HepG2 (cell line): ENCODE data around the gene TLCD3A. TPM values are rescaled to one million over a fixed set of nuclear protein-coding genes. Genes with fewer than 3 reads are reported as not detected.

Experiments used
- ATAC-seq: fragments of 200-7000 bp; cut with Tn5 transposase; 3 replicates; pipeline ENCODE4 v1.9.1; 2020; ENCODE audit warnings: mild to moderate bottlenecking, moderate library complexity
- BruUV-seq: library from RNA; stranded (reverse); fragments of 400-500 nt; replicated peaks from 2 replicates; lab custom pipeline; 2021; lab: Mats Ljungman, UMichigan
- CTCF ChIA-PET: fragments of 300-600 bp; formaldehyde crosslinking; extraction: SDS; loops from one replicate; lab custom pipeline; 2021; ENCODE audit warnings: low total read pairs, inconsistent platforms, low intra/inter-chr PET ratio; lab: Yijun Ruan, JAX
- POLR2A ChIA-PET: fragments of 350-600 bp; sonication (Branson Sonifier 250); formaldehyde crosslinking; loops from one replicate; lab custom pipeline; 2020; ENCODE audit warnings: antibody characterized with exemption, inconsistent platforms; lab: Yijun Ruan, JAX
- DNase-seq: peaks from one replicate; pipeline ENCODE4 v3.0.0-alpha.2; 2015; ENCODE audit warnings: low spot score
- FAIRE-seq: peaks from 3 replicates; lab custom pipeline; 2011; peaks lifted over from hg19 to GRCh38; lab: Jason Lieb, UNC
- H2AFZ ChIP-seq: one replicate; pipeline ENCODE4 v1.6.1; 2011; ENCODE audit warnings: low read length, inconsistent platforms
- H3K27ac ChIP-seq: fragments of 300-600 bp; 3 replicates; pipeline ENCODE4 v1.8.0; 2011; ENCODE audit warnings: mixed run types, mild to moderate bottlenecking, mixed read lengths, low read length, inconsistent platforms; ENCODE audit not compliant: insufficient read depth; ENCODE audit errors: extremely low read length
- H3K27me3 ChIP-seq, 2 experiments: fragments of 200-600 bp in 1 of 2; 2 replicates in 1 of 2; 3 replicates in 1 of 2; pipeline versions ENCODE4 v1.6.0 to v1.8.0; 2011; ENCODE audit warnings: low read length in 2 of 2, mild to moderate bottlenecking in 2 of 2, moderate library complexity in 2 of 2, inconsistent platforms in 1 of 2; ENCODE audit not compliant: insufficient read depth in 2 of 2, control insufficient read depth in 1 of 2
- H3K36me3 ChIP-seq, 2 experiments: fragments of 200-600 bp in 1 of 2; replicated peaks in 1 of 2; 2 replicates in 1 of 2; 3 replicates in 1 of 2; pipeline versions ENCODE4 v1.5.1 to v1.8.0; 2011; ENCODE audit warnings: low read length in 2 of 2, inconsistent platforms in 1 of 2; ENCODE audit not compliant: insufficient read depth in 2 of 2, control insufficient read depth in 1 of 2
- H3K4me1 ChIP-seq: 2 replicates; pipeline ENCODE4 v1.5.1; 2012; ENCODE audit warnings: low read length, inconsistent platforms; ENCODE audit not compliant: insufficient read depth
- H3K4me2 ChIP-seq: 2 replicates; pipeline ENCODE4 v1.6.0; 2011; ENCODE audit warnings: low read depth, low read length, inconsistent platforms
- H3K4me3 ChIP-seq, 3 experiments: fragments of 200-600 bp in 1 of 3; sonication (generic), shearing (Covaris generic) in 1 of 3; replicated peaks in 1 of 3; 2 replicates each; pipeline ENCODE4 v1.5.1; 2011 to 2016; ENCODE audit warnings: low read length in 3 of 3, inconsistent platforms in 2 of 3, low read depth in 2 of 3, mild to moderate bottlenecking in 2 of 3, control low read depth in 1 of 3, mixed read lengths in 1 of 3; ENCODE audit not compliant: insufficient read depth in 1 of 3
- H3K79me2 ChIP-seq: one replicate; pipeline ENCODE4 v1.6.1; 2011; ENCODE audit warnings: low read length, inconsistent platforms; ENCODE audit not compliant: insufficient read depth
- H3K9ac ChIP-seq: 2 replicates; pipeline ENCODE4 v1.6.0; 2011; ENCODE audit warnings: mild to moderate bottlenecking, low read depth, low read length, inconsistent platforms; ENCODE audit not compliant: insufficient read depth
- H3K9me3 ChIP-seq: 2 replicates; pipeline ENCODE4 v1.5.1; 2012; ENCODE audit warnings: mild to moderate bottlenecking, low read length
- H4K20me1 ChIP-seq: 2 replicates; pipeline ENCODE4 v1.6.0; 2011; ENCODE audit warnings: inconsistent platforms, mild to moderate bottlenecking, low read length, moderate library complexity; ENCODE audit not compliant: insufficient read depth
- DNMT1 ChIP-seq: sonication (generic); formaldehyde crosslinking; IDR thresholded peaks from 2 replicates; pipeline ENCODE4 v1.5.1; 2020; ENCODE audit warnings: mild to moderate bottlenecking, missing genetic modification reagents
- GZF1 ChIP-seq: sonication (generic); formaldehyde crosslinking; IDR thresholded peaks from 2 replicates; pipeline ENCODE4 v1.5.1; 2020; ENCODE audit warnings: mild to moderate bottlenecking, missing genetic modification reagents
- HCFC1 ChIP-seq: fragments of 150-350 bp; IDR thresholded peaks from 2 replicates; pipeline ENCODE4 v1.6.1; 2014; ENCODE audit warnings: low read depth, low read length
- KAT7 ChIP-seq: IDR thresholded peaks from 2 replicates; pipeline ENCODE4 v1.6.1; 2018; ENCODE audit warnings: borderline replicate concordance, missing compliant biosample characterization
- MTA1 ChIP-seq: sonication (generic); formaldehyde crosslinking; IDR thresholded peaks from 2 replicates; pipeline ENCODE4 v1.4.0; 2020; ENCODE audit warnings: missing genetic modification reagents, mild to moderate bottlenecking, borderline replicate concordance
- RBFOX2 ChIP-seq: fragments of 200-400 bp; formaldehyde crosslinking; IDR thresholded peaks from 2 replicates; pipeline ENCODE4 v1.6.1; 2017; ENCODE audit warnings: low read depth, mild to moderate bottlenecking, low read length
- THAP7 ChIP-seq: sonication (generic); formaldehyde crosslinking; IDR thresholded peaks from 2 replicates; pipeline ENCODE4 v1.8.1; 2023; ENCODE audit warnings: mild to moderate bottlenecking, missing genetic modification reagents
- ZBTB37 ChIP-seq: sonication (generic); formaldehyde crosslinking; IDR thresholded peaks from 2 replicates; pipeline ENCODE4 v1.4.0; 2020; ENCODE audit warnings: mild to moderate bottlenecking, missing genetic modification reagents
- ZNF362 ChIP-seq: sonication (generic); formaldehyde crosslinking; IDR thresholded peaks from 2 replicates; pipeline ENCODE4 v1.4.0; 2020; ENCODE audit warnings: missing genetic modification reagents, mild to moderate bottlenecking, borderline replicate concordance
- ZNF441 ChIP-seq: sonication (generic); formaldehyde crosslinking; IDR thresholded peaks from 2 replicates; pipeline ENCODE4 v1.7.0; 2021; ENCODE audit warnings: missing genetic modification reagents, borderline replicate concordance
- ZNF547 ChIP-seq: sonication (generic); formaldehyde crosslinking; IDR thresholded peaks from 2 replicates; pipeline ENCODE4 v1.5.1; 2020; ENCODE audit warnings: mild to moderate bottlenecking, missing genetic modification reagents
- ZNF770 ChIP-seq: sonication (generic); formaldehyde crosslinking; IDR thresholded peaks from 2 replicates; pipeline ENCODE4 v1.5.0; 2020; ENCODE audit warnings: mild to moderate bottlenecking, missing genetic modification reagents
- WGBS: methylation state at CpG from one replicate; pipeline ENCODE4 v1.1.6; 2017; ENCODE audit warnings: low lambda C conversion rate; 5-methylcytosine and 5-hydroxymethylcytosine counted together
- in situ Hi-C: cut with HindIII; loops from 2 replicates; pipeline ENCODE4 v1.10.0; 2017; ENCODE audit warnings: low pct_unique_long_range_greater_than_20kb; ENCODE audit not compliant: extremely low pct_ligation_motif_present
- intact Hi-C: fragments of 100-400 bp; cut with micrococcal nuclease; formaldehyde crosslinking; loops from one replicate; pipeline ENCODE4 v1.10.0; 2022; ENCODE audit not compliant: unreplicated experiment
- polyA plus RNA-seq, 8 experiments: library from polyadenylated mRNA; depleted of rRNA in 3 of 8; stranded (reverse) in 7 of 8; unstranded in 1 of 8; fragments of >200 nt; fragmentation: Illumina TruSeq in 4 of 8; extraction: Trizol in 4 of 8; gene quantifications; 2 replicates each; pipeline versions ENCODE4 v1.2.1 to v1.2.3, GENCODE V29; 2011 to 2016; ENCODE audit warnings: low read depth in 4 of 8, missing spikeins in 1 of 8, mixed read lengths in 1 of 8; ENCODE audit not compliant: insufficient read depth in 1 of 8
- total RNA-seq, 5 experiments: library from RNA; depleted of rRNA; stranded (reverse); fragments of >200 nt; fragmentation: Illumina TruSeq; extraction: Trizol; gene quantifications; 2 replicates each; pipeline ENCODE4 v1.2.3, GENCODE V29; 2016; ENCODE audit warnings: low read depth in 1 of 5

Gene TLCD3A
- total and polyA plus RNA-seq, 2 of the 13 experiments (the other 11 are each of a cell fraction or from before 2014, with no cell fraction given) = 25.2 to 46.6 TPM

GRCh38 chr17:725746-726145, 6.7 kb upstream of the TLCD3A start:
- FAIRE-seq (no peak), DNase-seq (no peak), ATAC-seq (peak; percentile 56)
- Histone ChIP-seq H3K27ac (no peak overlapping the region), H3K4me3 (peak overlapping the region; percentile 21 to 60 (median 35); a peak in 5 of 6 replicates), H3K36me3 (no peaks in the 10 kb centered on the region), H3K79me2 (no peaks in the 10 kb centered on the region), H2AFZ (no peak overlapping the region), H3K9me3 (no peaks in the 10 kb centered on the region), H3K4me2 (peak overlapping the region; percentile 96), H3K4me1 (peaks cover 50% of the 10 kb centered on the region), H4K20me1 (no peaks in the 10 kb centered on the region), H3K27me3 (no peaks in the 10 kb centered on the region), H3K9ac (peak overlapping the region; percentile 29)
- 8% methylated on average over 10 of the region's 12 CpGs for WGBS
- in situ Hi-C loops = no loop called here
- TF ChIP-seq ZNF441 (CRISPR knock-in tag) (no peak), MTA1 (CRISPR knock-in tag) (no peak), ZNF547 (CRISPR knock-in tag) (no peak), DNMT1 (CRISPR knock-in tag) (no peak), ZNF362 (peak; percentile 71), RBFOX2 (no peak), ZBTB37 (CRISPR knock-in tag) (no peak), GZF1 (CRISPR knock-in tag) (no peak), KAT7 (CRISPR knock-in tag) (no peak), ZNF770 (CRISPR knock-in tag) (peak; percentile 70; the same call in 1 of the 2 replicates), THAP7 (CRISPR knock-in tag) (0 out of 2 replicates have a peak, but pooled peaks have one; percentile 21), HCFC1 (no peak)
- CTCF ChIA-PET = no interaction called here
- intact Hi-C loops = no loop called here
- POLR2A ChIA-PET = interaction anchor here (1.7 kb wide), 1 partner anchor 10 kb away, joined by 6 read pairs; no protein-coding TSS in a partner anchor
- BruUV-seq = no TSS peak
